Measurements from ENCODE around the gene CD200R1. TPM values are rescaled to one million over a fixed set of nuclear protein-coding genes. Genes with fewer than 3 reads are reported as not detected.

The CD200R1 gene
- total RNA-seq, 1 experiment from 2014 or later, result not detected

- Histone ChIP-seq H2BK12ac (ENCODE audit: insufficient read length, low read depth, low read length) (no peak overlapping the region), H3K9ac (ENCODE audit: extremely low read depth, insufficient read length, low read length) (no peak overlapping the region), H3K27me3 (ENCODE audit: insufficient read depth, low read length) (no peaks in the 10 kb centered on the region), H2BK5ac (ENCODE audit: insufficient read length, low read length) (no peak overlapping the region), H2BK15ac (ENCODE audit: low read depth, low read length) (no peak overlapping the region), H3K18ac (ENCODE audit: insufficient read length, low read depth, low read length) (no peak overlapping the region), H4K8ac (replicated peaks; ENCODE audit: insufficient read length, low read depth, low read length) (no peak overlapping the region), H2BK20ac (ENCODE audit: low read depth, low read length, poor library complexity, severe bottlenecking) (no peak overlapping the region), H4K20me1 (ENCODE audit: control insufficient read depth, insufficient read depth, insufficient read length) (no peaks in the 10 kb centered on the region), H3K79me2 (ENCODE audit: insufficient read depth, low read length) (no peaks in the 10 kb centered on the region), H2AFZ (ENCODE audit: low read length) (no peak overlapping the region), H3K4ac (ENCODE audit: low read depth, low read length) (no peak overlapping the region), H3K27ac (ENCODE audit: insufficient read length, low read depth, low read length) (no peak overlapping the region), H3T11ph (ENCODE audit: low read length) (no peak overlapping the region), H4K91ac (ENCODE audit: insufficient read length, low read depth, low read length) (no peak overlapping the region), H3K79me1 (ENCODE audit: insufficient read depth, low read depth, low read length, poor library complexity, severe bottlenecking) (no peaks in the 10 kb centered on the region), H3K23ac (ENCODE audit: insufficient read length, low read depth, low read length) (no peak overlapping the region), H3K56ac (ENCODE audit: insufficient read length, low read depth, low read length) (no peak overlapping the region), H3K4me2 (ENCODE audit: insufficient read depth, insufficient read length, low read length) (no peak overlapping the region), H4K5ac (ENCODE audit: insufficient read length, low read depth, low read length) (no peak overlapping the region), H2BK120ac (ENCODE audit: low read depth, low read length, poor library complexity, severe bottlenecking) (no peak overlapping the region), H2AK5ac (ENCODE audit: insufficient read length, low read length) (no peak overlapping the region), H3K14ac (ENCODE audit: insufficient read depth, low read length) (no peak overlapping the region), H3K23me2 (ENCODE audit: insufficient read length, low read depth, low read length, poor library complexity, severe bottlenecking) (no peaks in the 10 kb centered on the region), H3K4me1 (ENCODE audit: insufficient read depth, low read length) (no peaks in the 10 kb centered on the region), H3K9me3 (ENCODE audit: control insufficient read depth, low read depth, low read length) (no peaks in the 10 kb centered on the region)
- Mint-ChIP-seq H3K4me3 (no peak overlapping the region), H3K4me1 (no peaks in the 10 kb centered on the region), H3K27me3 (ENCODE audit: low read depth) (no peaks in the 10 kb centered on the region), H3K36me3 (ENCODE audit: insufficient read depth in 1 of 3, low read depth in 3 of 3) (no peaks in the 10 kb centered on the region), H3K9me3 (no peaks in the 10 kb centered on the region), H3K27ac (no peak overlapping the region)
- no peak for DNase-seq
- TF ChIP-seq, protein P1, sequence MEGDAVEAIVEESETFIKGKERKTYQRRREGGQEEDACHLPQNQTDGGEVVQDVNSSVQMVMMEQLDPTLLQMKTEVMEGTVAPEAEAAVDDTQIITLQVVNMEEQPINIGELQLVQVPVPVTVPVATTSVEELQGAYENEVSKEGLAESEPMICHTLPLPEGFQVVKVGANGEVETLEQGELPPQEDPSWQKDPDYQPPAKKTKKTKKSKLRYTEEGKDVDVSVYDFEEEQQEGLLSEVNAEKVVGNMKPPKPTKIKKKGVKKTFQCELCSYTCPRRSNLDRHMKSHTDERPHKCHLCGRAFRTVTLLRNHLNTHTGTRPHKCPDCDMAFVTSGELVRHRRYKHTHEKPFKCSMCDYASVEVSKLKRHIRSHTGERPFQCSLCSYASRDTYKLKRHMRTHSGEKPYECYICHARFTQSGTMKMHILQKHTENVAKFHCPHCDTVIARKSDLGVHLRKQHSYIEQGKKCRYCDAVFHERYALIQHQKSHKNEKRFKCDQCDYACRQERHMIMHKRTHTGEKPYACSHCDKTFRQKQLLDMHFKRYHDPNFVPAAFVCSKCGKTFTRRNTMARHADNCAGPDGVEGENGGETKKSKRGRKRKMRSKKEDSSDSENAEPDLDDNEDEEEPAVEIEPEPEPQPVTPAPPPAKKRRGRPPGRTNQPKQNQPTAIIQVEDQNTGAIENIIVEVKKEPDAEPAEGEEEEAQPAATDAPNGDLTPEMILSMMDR (conservative IDR thresholded peaks at IDR 0.05), result no peak
These were observed 2.7 kb downstream of the CD200R1 start for GRCh38 chr3:112972158-112972557.

All from H9 (cell line).